ENCODE measurements around the gene PEX14.

DNA sequence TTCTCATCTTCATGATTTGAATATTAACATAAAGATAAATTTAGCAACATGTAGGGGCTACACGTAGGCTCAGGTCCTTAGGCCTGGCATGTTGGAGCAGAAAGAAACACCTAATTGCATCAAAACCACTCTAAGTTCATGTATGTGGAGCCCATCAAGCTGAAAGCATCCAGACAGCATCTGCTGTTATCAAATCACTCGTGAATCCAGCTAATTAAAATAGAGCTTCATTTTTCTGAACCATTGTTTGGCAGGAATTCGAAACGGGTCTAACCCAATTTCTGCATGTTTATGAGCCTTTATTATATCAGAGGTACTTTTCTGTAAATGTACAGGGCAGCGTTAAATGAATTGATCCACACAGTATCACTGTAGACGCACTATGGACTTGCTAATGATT is 45.7 kb downstream of the PEX14 start:
- no peak for TF ChIP-seq POLR2AphosphoS5 (IDR thresholded peaks at IDR 0.05; ENCODE audit: insufficient read depth, low read depth, low read length)
- TF ChIP-seq, protein P1, sequence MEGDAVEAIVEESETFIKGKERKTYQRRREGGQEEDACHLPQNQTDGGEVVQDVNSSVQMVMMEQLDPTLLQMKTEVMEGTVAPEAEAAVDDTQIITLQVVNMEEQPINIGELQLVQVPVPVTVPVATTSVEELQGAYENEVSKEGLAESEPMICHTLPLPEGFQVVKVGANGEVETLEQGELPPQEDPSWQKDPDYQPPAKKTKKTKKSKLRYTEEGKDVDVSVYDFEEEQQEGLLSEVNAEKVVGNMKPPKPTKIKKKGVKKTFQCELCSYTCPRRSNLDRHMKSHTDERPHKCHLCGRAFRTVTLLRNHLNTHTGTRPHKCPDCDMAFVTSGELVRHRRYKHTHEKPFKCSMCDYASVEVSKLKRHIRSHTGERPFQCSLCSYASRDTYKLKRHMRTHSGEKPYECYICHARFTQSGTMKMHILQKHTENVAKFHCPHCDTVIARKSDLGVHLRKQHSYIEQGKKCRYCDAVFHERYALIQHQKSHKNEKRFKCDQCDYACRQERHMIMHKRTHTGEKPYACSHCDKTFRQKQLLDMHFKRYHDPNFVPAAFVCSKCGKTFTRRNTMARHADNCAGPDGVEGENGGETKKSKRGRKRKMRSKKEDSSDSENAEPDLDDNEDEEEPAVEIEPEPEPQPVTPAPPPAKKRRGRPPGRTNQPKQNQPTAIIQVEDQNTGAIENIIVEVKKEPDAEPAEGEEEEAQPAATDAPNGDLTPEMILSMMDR (IDR thresholded peaks at IDR 0.05; ENCODE audit: extremely low read depth in 1 of 2, insufficient read depth in 1 of 2, low read depth in 1 of 2, low read length in 2 of 2): no peak
- no peak for TF ChIP-seq POLR2A (IDR thresholded peaks at IDR 0.05; ENCODE audit: low read depth, low read length)
- TF ChIP-seq EZH2 (IDR thresholded peaks at IDR 0.05; ENCODE audit: borderline replicate concordance, low read depth, low read length, severe bottlenecking): no peak
- no peak for TF ChIP-seq FOS (IDR thresholded peaks at IDR 0.05; ENCODE audit: borderline replicate concordance, insufficient read depth, low read length)
- TF ChIP-seq MYC (IDR thresholded peaks at IDR 0.05; ENCODE audit: low read depth, low read length): no peak
- no peak for TF ChIP-seq JUN (IDR thresholded peaks at IDR 0.05; ENCODE audit: borderline replicate concordance, insufficient read depth, insufficient read length, low read depth)
- no peak for TF ChIP-seq MAX (IDR thresholded peaks at IDR 0.05; ENCODE audit: insufficient read depth, insufficient read length)

All from endothelial cell of umbilical vein (primary cell).